K562 (cell line): ENCODE measurements around the gene ZDHHC3. TPM values are rescaled to one million over a fixed set of nuclear protein-coding genes. Genes with fewer than 3 reads are reported as not detected.

Source experiments
- ATF1 ChIP-seq, 2 experiments: fragments of 450-650 bp in 1 of 2; IDR thresholded peaks; 2 replicates each; pipeline ENCODE4 v1.6.1; 2016; ENCODE audit warnings: missing compliant biosample characterization in 1 of 2, missing genetic modification characterization in 1 of 2
- CC2D1A ChIP-seq: fragments of 450-650 bp; IDR thresholded peaks from 2 replicates; pipeline ENCODE4 v1.6.1; 2017; ENCODE audit warnings: mild to moderate bottlenecking
- CEBPB ChIP-seq: fragments of 450-650 bp; IDR thresholded peaks from 2 replicates; pipeline ENCODE4 v1.6.1; 2016; ENCODE audit warnings: missing genetic modification characterization, missing compliant biosample characterization
- CEBPG ChIP-seq, 3 experiments: fragments of 200-800 bp in 1 of 3; sonication (Bioruptor generic) in 1 of 3; sonication (generic) in 1 of 3; formaldehyde crosslinking in 1 of 3; IDR thresholded peaks in 2 of 3; conservative IDR thresholded peaks in 1 of 3; 2 replicates each; pipeline versions ENCODE4 v1.6.1 to v1.8.0; 2016 to 2022; ENCODE audit warnings: missing compliant biosample characterization in 2 of 3, missing genetic modification characterization in 2 of 3, mild to moderate bottlenecking in 1 of 3, missing genetic modification reagents in 1 of 3
- CREB1 ChIP-seq, 2 experiments: sonication (generic) in 1 of 2; formaldehyde crosslinking in 1 of 2; IDR thresholded peaks; 2 replicates each; pipeline versions ENCODE4 v1.6.1 to v1.8.0; 2012 to 2022; ENCODE audit warnings: inconsistent platforms in 1 of 2, mild to moderate bottlenecking in 1 of 2, missing genetic modification reagents in 1 of 2, moderate library complexity in 1 of 2
- DMBX1 ChIP-seq: fragments of 250-450 bp; sonication (Bioruptor Pico); IDR thresholded peaks from 2 replicates; pipeline ENCODE4 v1.8.0; 2022; ENCODE audit warnings: inconsistent platforms, mild to moderate bottlenecking, moderate library complexity, borderline replicate concordance
- DPF2 ChIP-seq: fragments of 450-650 bp; IDR thresholded peaks from 2 replicates; pipeline ENCODE4 v1.6.1; 2016
- FIP1L1 ChIP-seq: fragments of 200-400 bp; formaldehyde crosslinking; IDR thresholded peaks from 2 replicates; pipeline ENCODE4 v1.6.1; 2018; ENCODE audit warnings: mild to moderate bottlenecking, low read depth, low read length; ENCODE audit not compliant: poor library complexity, severe bottlenecking
- GATAD2A ChIP-seq: fragments of 450-650 bp; IDR thresholded peaks from 2 replicates; pipeline ENCODE4 v1.6.1; 2017
- KLF16 ChIP-seq: IDR thresholded peaks from 2 replicates; pipeline ENCODE4 v1.6.1; 2016; ENCODE audit warnings: antibody characterized with exemption
- MEF2D ChIP-seq: conservative IDR thresholded peaks from 2 replicates; pipeline ENCODE4 v1.6.1; 2016; ENCODE audit warnings: low read depth, missing genetic modification characterization, missing compliant biosample characterization
- MTF1 ChIP-seq: fragments of 250-450 bp; sonication (Bioruptor Pico); IDR thresholded peaks from 2 replicates; pipeline ENCODE4 v1.9.0; 2021; ENCODE audit warnings: moderate library complexity, mild to moderate bottlenecking, inconsistent platforms, borderline replicate concordance
- PHB2 ChIP-seq: fragments of 450-650 bp; IDR thresholded peaks from 2 replicates; pipeline ENCODE4 v1.6.1; 2017; ENCODE audit warnings: low read depth
- POLR2AphosphoS5 ChIP-seq: IDR thresholded peaks from 2 replicates; pipeline ENCODE4 v1.6.1; 2011; ENCODE audit warnings: mild to moderate bottlenecking, low read depth, low read length, moderate library complexity; ENCODE audit not compliant: control insufficient read depth, insufficient read depth
- SMAD3 ChIP-seq: fragments of 450-650 bp; formaldehyde crosslinking; conservative IDR thresholded peaks from 2 replicates; pipeline ENCODE4 v1.4.0; 2020; ENCODE audit warnings: mild to moderate bottlenecking
- SMARCE1 ChIP-seq: fragments of 450-650 bp; IDR thresholded peaks from 2 replicates; pipeline ENCODE4 v1.7.1; 2016; ENCODE audit warnings: mild to moderate bottlenecking
- SNRNP70 ChIP-seq: fragments of 200-400 bp; formaldehyde crosslinking; optimal IDR thresholded peaks from 2 replicates; pipeline ENCODE3; 2017; ENCODE audit warnings: low read depth, low read length
- STAT5A ChIP-seq: IDR thresholded peaks from 2 replicates; pipeline ENCODE4 v1.6.1; 2012; ENCODE audit warnings: low read length, inconsistent platforms, borderline replicate concordance
- TAF15 ChIP-seq: fragments of 200-400 bp; formaldehyde crosslinking; IDR thresholded peaks from 2 replicates; pipeline ENCODE4 v1.6.1; 2017; ENCODE audit warnings: mild to moderate bottlenecking, low read depth, low read length, moderate library complexity
- TRIM24 ChIP-seq, 2 experiments: fragments of 450-650 bp; IDR thresholded peaks; 2 replicates each; pipeline ENCODE4 v1.6.1; 2016
- ZNF584 ChIP-seq: fragments of 200-800 bp; sonication (Bioruptor generic); IDR thresholded peaks from 2 replicates; pipeline ENCODE4 v1.6.1; 2016; ENCODE audit warnings: low read depth, mild to moderate bottlenecking, missing genetic modification characterization, missing compliant biosample characterization
- ZNF780A ChIP-seq: fragments of 250-450 bp; sonication (Bioruptor Pico); IDR thresholded peaks from 2 replicates; pipeline ENCODE4 v1.5.0; 2021; ENCODE audit warnings: mild to moderate bottlenecking
- ZNF785 ChIP-seq: fragments of 250-450 bp; sonication (Bioruptor Pico); IDR thresholded peaks from 2 replicates; pipeline ENCODE4 v1.4.0; 2020; ENCODE audit warnings: mild to moderate bottlenecking
- ZSCAN29 ChIP-seq: fragments of 450-650 bp; IDR thresholded peaks from 2 replicates; pipeline ENCODE4 v1.6.1; 2017
- polyA plus RNA-seq, 8 experiments: library from polyadenylated mRNA; depleted of rRNA in 4 of 8; stranded (reverse) in 5 of 8; unstranded in 3 of 8; fragments of >200 nt; fragmentation: Nextera tagmentation in 2 of 8; fragmentation: Illumina TruSeq in 1 of 8; extraction: Ambion mirVana in 2 of 8; extraction: Trizol in 1 of 8; gene quantifications; 2 replicates each; pipeline versions ENCODE4 v1.2.1 to v1.2.3, GENCODE V29; 2011 to 2014; ENCODE audit warnings: inconsistent platforms in 1 of 8, missing spikeins in 1 of 8
- total RNA-seq, 7 experiments: library from RNA; depleted of rRNA in 6 of 7; stranded (reverse); fragments of >200 nt in 6 of 7; fragmentation: Illumina TruSeq in 2 of 7; extraction: Trizol in 2 of 7; gene quantifications; 2 replicates each; pipeline versions ENCODE4 v1.2.1 to v1.2.3, GENCODE V29; 2011 to 2021; ENCODE audit warnings: low replicate concordance in 1 of 7
- TF ChIP-seq, protein P1 (sequence below): sonication (generic); formaldehyde crosslinking; IDR thresholded peaks from 2 replicates; pipeline ENCODE4 v1.8.1; 2023; ENCODE audit warnings: mild to moderate bottlenecking, missing genetic modification reagents
- TF ChIP-seq, protein P2 (sequence below): fragments of 450-650 bp; IDR thresholded peaks from 2 replicates; pipeline ENCODE4 v1.6.1; 2016; ENCODE audit warnings: borderline replicate concordance

Gene ZDHHC3
- total and polyA plus RNA-seq, 9 of the 15 experiments (the other 6 are each of a cell fraction or from before 2014, with no cell fraction given) = 10.3 to 120 (median 67.2) TPM

DNA sequence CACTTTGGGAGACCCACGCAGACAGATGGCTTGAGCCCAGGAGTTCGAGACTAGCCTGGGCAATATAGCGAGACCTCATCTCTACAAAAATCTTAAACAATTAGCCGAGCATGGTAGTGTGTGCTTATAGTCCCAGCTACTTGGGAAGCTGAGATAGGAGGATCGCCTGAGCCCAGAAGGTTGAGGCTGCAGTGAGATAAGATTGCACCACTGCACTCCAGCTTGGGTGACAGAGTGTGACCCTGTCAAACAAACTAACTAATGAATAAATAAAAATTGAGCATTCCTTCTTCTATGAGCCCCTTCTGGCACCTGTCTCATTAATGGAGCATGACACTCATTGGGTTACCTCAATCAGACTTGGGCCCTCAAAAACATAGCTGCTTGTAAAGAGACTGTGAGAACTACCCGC lies 7.5 kb downstream of the ZDHHC3 start (continued):
- TF ChIP-seq ZSCAN29 (0 out of 2 replicates have a peak, but pooled peaks have one; percentile 13), POLR2AphosphoS5 (peak; percentile 97), FIP1L1 (no peak), MTF1 (CRISPR knock-in tag) (no peak), KLF16 (peak; percentile 93), CEBPB (tag) (peak; percentile 87), DPF2 (peak; percentile 96), CREB1 (IDR thresholded peaks at IDR 0.05) (peak; percentile 46; the same call in 1 of the 2 replicates), CREB1 (CRISPR knock-in tag; IDR thresholded peaks at IDR 0.05) (no peak), TAF15 (no peak), ZNF780A (CRISPR knock-in tag) (no peak), PHB2 (peak; percentile 88), CEBPG (CRISPR knock-in tag; IDR thresholded peaks at IDR 0.05) (0 out of 2 replicates have a peak, but pooled peaks have one; percentile 43), CEBPG (tag; conservative IDR thresholded peaks at IDR 0.05 in 1 of 2, IDR thresholded peaks at IDR 0.05 in 1 of 2) (no peak), ATF1 (CRISPR knock-in tag; IDR thresholded peaks at IDR 0.05) (no peak), ATF1 (tag; IDR thresholded peaks at IDR 0.05) (peak; percentile 36; the same call in 1 of the 2 replicates), TRIM24 (IDR thresholded peaks at IDR 0.05) (peak; percentile 91 to 93), SNRNP70 (no peak), SMARCE1 (peak; percentile 87), STAT5A (peak; percentile 92), DMBX1 (CRISPR knock-in tag) (peak; percentile 81), ZNF584 (CRISPR knock-in tag) (no peak), GATAD2A (no peak), CC2D1A (peak; percentile 96; the same call in 1 of the 2 replicates), ZNF785 (CRISPR knock-in tag) (no peak), SMAD3 (CRISPR knock-in tag) (0 out of 2 replicates have a peak, but pooled peaks have one; percentile 22), MEF2D (no peak)
- TF ChIP-seq, protein P1, sequence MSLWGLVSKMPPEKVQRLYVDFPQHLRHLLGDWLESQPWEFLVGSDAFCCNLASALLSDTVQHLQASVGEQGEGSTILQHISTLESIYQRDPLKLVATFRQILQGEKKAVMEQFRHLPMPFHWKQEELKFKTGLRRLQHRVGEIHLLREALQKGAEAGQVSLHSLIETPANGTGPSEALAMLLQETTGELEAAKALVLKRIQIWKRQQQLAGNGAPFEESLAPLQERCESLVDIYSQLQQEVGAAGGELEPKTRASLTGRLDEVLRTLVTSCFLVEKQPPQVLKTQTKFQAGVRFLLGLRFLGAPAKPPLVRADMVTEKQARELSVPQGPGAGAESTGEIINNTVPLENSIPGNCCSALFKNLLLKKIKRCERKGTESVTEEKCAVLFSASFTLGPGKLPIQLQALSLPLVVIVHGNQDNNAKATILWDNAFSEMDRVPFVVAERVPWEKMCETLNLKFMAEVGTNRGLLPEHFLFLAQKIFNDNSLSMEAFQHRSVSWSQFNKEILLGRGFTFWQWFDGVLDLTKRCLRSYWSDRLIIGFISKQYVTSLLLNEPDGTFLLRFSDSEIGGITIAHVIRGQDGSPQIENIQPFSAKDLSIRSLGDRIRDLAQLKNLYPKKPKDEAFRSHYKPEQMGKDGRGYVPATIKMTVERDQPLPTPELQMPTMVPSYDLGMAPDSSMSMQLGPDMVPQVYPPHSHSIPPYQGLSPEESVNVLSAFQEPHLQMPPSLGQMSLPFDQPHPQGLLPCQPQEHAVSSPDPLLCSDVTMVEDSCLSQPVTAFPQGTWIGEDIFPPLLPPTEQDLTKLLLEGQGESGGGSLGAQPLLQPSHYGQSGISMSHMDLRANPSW (CRISPR knock-in tag) = no peak
- TF ChIP-seq, protein P2, sequence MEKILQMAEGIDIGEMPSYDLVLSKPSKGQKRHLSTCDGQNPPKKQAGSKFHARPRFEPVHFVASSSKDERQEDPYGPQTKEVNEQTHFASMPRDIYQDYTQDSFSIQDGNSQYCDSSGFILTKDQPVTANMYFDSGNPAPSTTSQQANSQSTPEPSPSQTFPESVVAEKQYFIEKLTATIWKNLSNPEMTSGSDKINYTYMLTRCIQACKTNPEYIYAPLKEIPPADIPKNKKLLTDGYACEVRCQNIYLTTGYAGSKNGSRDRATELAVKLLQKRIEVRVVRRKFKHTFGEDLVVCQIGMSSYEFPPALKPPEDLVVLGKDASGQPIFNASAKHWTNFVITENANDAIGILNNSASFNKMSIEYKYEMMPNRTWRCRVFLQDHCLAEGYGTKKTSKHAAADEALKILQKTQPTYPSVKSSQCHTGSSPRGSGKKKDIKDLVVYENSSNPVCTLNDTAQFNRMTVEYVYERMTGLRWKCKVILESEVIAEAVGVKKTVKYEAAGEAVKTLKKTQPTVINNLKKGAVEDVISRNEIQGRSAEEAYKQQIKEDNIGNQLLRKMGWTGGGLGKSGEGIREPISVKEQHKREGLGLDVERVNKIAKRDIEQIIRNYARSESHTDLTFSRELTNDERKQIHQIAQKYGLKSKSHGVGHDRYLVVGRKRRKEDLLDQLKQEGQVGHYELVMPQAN = peak; percentile 43; the same call in 1 of the 2 replicates
